GM12801 (cell line): ENCODE data around the gene OTUB1.

Source experiments
- CTCF ChIP-seq: IDR thresholded peaks from one replicate; pipeline ENCODE4 v1.5.1; 2011; ENCODE audit warnings: control low read depth; ENCODE audit not compliant: insufficient read length; ENCODE audit errors: extremely low read depth

Gene OTUB1

GRCh38 chr11:63986932-63987513 lies 785 bp downstream of the OTUB1 start:
- no peak for TF ChIP-seq CTCF

GRCh38 chr11:63991558-63991957 lies 5.3 kb downstream of the OTUB1 start:
- no peak for TF ChIP-seq CTCF

- no peak for TF ChIP-seq CTCF
Observed at GRCh38 chr11:63993100-63993499, 6.9 kb downstream of the OTUB1 start.

GRCh38 chr11:63993993-63994392 lies 7.8 kb downstream of the OTUB1 start:
- no peak for TF ChIP-seq CTCF

GRCh38 chr11:63996512-63996911 lies 10.3 kb downstream of the OTUB1 start:
- no peak for TF ChIP-seq CTCF

- TF ChIP-seq CTCF: no peak
Observed at GRCh38 chr11:63997104-63997700, 11.0 kb downstream of the OTUB1 start.

GRCh38 chr11:63997801-63998337 lies 11.6 kb downstream of the OTUB1 start:
- TF ChIP-seq CTCF: no peak
